Measurements from ENCODE around the gene NOL4L.

The NOL4L gene

GRCh38 chr20:32440758-32441078, 144.4 kb downstream of the NOL4L start:
- no peak for DNase-seq

GRCh38 chr20:32440069-32440757, 144.9 kb downstream of the NOL4L start:
- DNase-seq = no peak

- DNase-seq = no peak
Observed at GRCh38 chr20:32439132-32439829, 145.9 kb downstream of the NOL4L start.

- no peak for DNase-seq
Observed at GRCh38 chr20:32438331-32438858, 146.7 kb downstream of the NOL4L start.

GRCh38 chr20:32437391-32438074, 147.6 kb downstream of the NOL4L start:
- DNase-seq = no peak

- DNase-seq = no peak
Observed at GRCh38 chr20:32436968-32437367, 148.2 kb downstream of the NOL4L start.

GRCh38 chr20:32436142-32436861, 148.8 kb downstream of the NOL4L start:
- no peak for DNase-seq

GRCh38 chr20:32435449-32436107, 149.6 kb downstream of the NOL4L start:
- DNase-seq = no peak

- no peak for DNase-seq
Observed at GRCh38 chr20:32434434-32434833, 150.7 kb downstream of the NOL4L start.

- DNase-seq = no peak
Observed at GRCh38 chr20:32433311-32434021, 151.7 kb downstream of the NOL4L start.

- no peak for DNase-seq
Observed at GRCh38 chr20:32432277-32432676, 152.9 kb downstream of the NOL4L start.

GRCh38 chr20:32431457-32431856, 153.7 kb downstream of the NOL4L start:
- no peak for DNase-seq

GRCh38 chr20:32429745-32430360, 155.3 kb downstream of the NOL4L start:
- no peak for DNase-seq

GRCh38 chr20:32429343-32429742, 155.8 kb downstream of the NOL4L start:
- DNase-seq = no peak

- DNase-seq = no peak
Observed at GRCh38 chr20:32427996-32428395, 157.1 kb downstream of the NOL4L start.

- no peak for DNase-seq
Observed at GRCh38 chr20:32421290-32421689, 163.8 kb downstream of the NOL4L start.

GRCh38 chr20:32418376-32418775, 166.8 kb downstream of the NOL4L start:
- DNase-seq = no peak

GRCh38 chr20:32416206-32416605, 168.9 kb downstream of the NOL4L start:
- no peak for DNase-seq

- no peak for DNase-seq
Observed at GRCh38 chr20:32415494-32415893, 169.6 kb downstream of the NOL4L start.

GRCh38 chr20:32411955-32412706, 173.0 kb downstream of the NOL4L start:
- DNase-seq = no peak

Data from activated T-cell treated with anti-CD3 and anti-CD28 coated beads, Interleukin-2, amount 50 U/mL, for 1 hour (primary cell).